ENCODE results near the gene RHEB. TPM values are rescaled to one million over a fixed set of nuclear protein-coding genes. Genes with fewer than 3 reads are reported as not detected.

The RHEB gene
- total and polyA plus RNA-seq, 7 donors = 98.0 to 248 (median 167) TPM

- ATAC-seq = no peak
- intact Hi-C loops (cut with DNase I) = no loop called here
- no peak for TF ChIP-seq CTCF (IDR thresholded peaks at IDR 0.05)
Measured at GRCh38 chr7:151549083-151549482, 29.4 kb upstream of the RHEB start.

GRCh38 chr7:151544183-151544582, 24.5 kb upstream of the RHEB start:
- Histone ChIP-seq H3K27me3 (ENCODE audit: insufficient read depth in 3 of 3, low read length in 2 of 3) (no peaks in the 10 kb centered on the region), H3K27ac (no peak overlapping the region), H3K9me3 (no peaks in the 10 kb centered on the region), H3K36me3 (ENCODE audit: insufficient read depth in 1 of 2, low read depth in 1 of 2) (no peaks in the 10 kb centered on the region), H3K4me1 (no peaks in the 10 kb centered on the region), H3K4me3 (no peak overlapping the region)
- intact Hi-C loops (cut with DNase I) = no loop called here
- ATAC-seq = no peak
- no peak for DNase-seq
- TF ChIP-seq CTCF (IDR thresholded peaks at IDR 0.05) = no peak

More at GRCh38 chr7:151549083-151549482, 29.4 kb upstream of the RHEB start:
- Histone ChIP-seq H3K36me3 (ENCODE audit: insufficient read depth in 1 of 2, low read depth in 1 of 2) (no peaks in the 10 kb centered on the region), H3K4me3 (no peak overlapping the region), H3K4me1 (peaks cover 8% of the 10 kb centered on the region), H3K27ac (no peak overlapping the region), H3K9me3 (no peaks in the 10 kb centered on the region), H3K27me3 (ENCODE audit: insufficient read depth in 3 of 3, low read length in 2 of 3) (no peaks in the 10 kb centered on the region)
- WGBS, 3 donors = 82 to 94% (median 90%) methylated on average over 7 of the region's 7 CpGs
- DNase-seq = no peak

- Histone ChIP-seq H3K27ac (no peak overlapping the region), H3K9me3 (no peaks in the 10 kb centered on the region), H3K4me1 (peaks cover 13% of the 10 kb centered on the region), H3K27me3 (ENCODE audit: insufficient read depth in 3 of 3, low read length in 2 of 3) (no peaks in the 10 kb centered on the region), H3K4me3 (no peak overlapping the region), H3K36me3 (ENCODE audit: insufficient read depth in 1 of 2, low read depth in 1 of 2) (no peaks in the 10 kb centered on the region)
- DNase-seq = no peak
- 53 to 73% (median 56%) methylated on average over 6 of the region's 6 CpGs for WGBS, 3 donors
- intact Hi-C loops (cut with DNase I) = no loop called here
- ATAC-seq = peak; percentile 3 to 39 (median 21)
- TF ChIP-seq CTCF (IDR thresholded peaks at IDR 0.05) = no peak
Measured at GRCh38 chr7:151542606-151543130, 23.0 kb upstream of the RHEB start.

GRCh38 chr7:151541709-151542499, 22.2 kb upstream of the RHEB start:
- Histone ChIP-seq H3K9me3 (no peaks in the 10 kb centered on the region), H3K36me3 (ENCODE audit: insufficient read depth in 1 of 2, low read depth in 1 of 2) (no peaks in the 10 kb centered on the region), H3K4me3 (no peak overlapping the region), H3K27ac (no peak overlapping the region), H3K27me3 (ENCODE audit: insufficient read depth in 3 of 3, low read length in 2 of 3) (no peaks in the 10 kb centered on the region), H3K4me1 (peaks cover 14% of the 10 kb centered on the region)
- DNase-seq (no peak), ATAC-seq (peak; percentile 67 to 79 (median 74))
- 50 to 66% (median 53%) methylated on average over 17 of the region's 17 CpGs for WGBS, 3 donors
- no peak for TF ChIP-seq CTCF (IDR thresholded peaks at IDR 0.05)
- intact Hi-C loops (cut with DNase I) = no loop called here
